ENCODE results near the gene FZD2. TPM values are rescaled to one million over a fixed set of nuclear protein-coding genes. Genes with fewer than 3 reads are reported as not detected.
"Not testable (repeated sequence)": the region's sequence is repeated elsewhere in the genome, so short reads cannot be mapped to it uniquely, and the experiment has no call there.

FZD2 gene
- total RNA-seq, 1 donor from 2014 or later = 0.57 TPM

DNA sequence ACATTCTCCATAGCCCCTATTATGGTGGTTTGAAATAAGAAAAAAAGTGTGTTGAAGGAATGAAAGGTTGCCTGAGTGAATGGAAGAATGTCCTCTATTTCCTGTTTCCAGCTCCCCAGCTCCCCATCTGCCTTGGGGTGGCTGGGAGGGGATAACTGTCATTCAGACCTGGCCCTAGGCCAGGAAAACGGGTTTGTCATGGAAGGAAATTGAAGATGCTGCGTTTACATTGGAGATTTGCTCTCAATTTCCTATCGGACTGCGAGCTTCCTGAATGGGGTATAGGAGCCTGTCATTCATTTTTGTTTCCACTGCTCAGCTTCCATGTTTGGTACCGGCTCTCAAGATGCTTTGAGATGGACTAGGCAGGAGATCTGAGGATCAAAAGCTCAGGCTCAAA lies 2.2 kb upstream of the FZD2 start:
- intact Hi-C loops (cut with micrococcal nuclease) = loop anchor here (5.0 kb wide), 1 partner anchor 102 kb away; the partner anchor contains the start of gene MEIOC
- H3K4me1 Mint-ChIP-seq (ENCODE audit: low read depth) = peaks cover 12% of the 10 kb centered on the region
- H3K36me3 Mint-ChIP-seq (ENCODE audit: low read depth) = peaks cover 2% of the 10 kb centered on the region
- no peaks in the 10 kb centered on the region for H3K9me3 Mint-ChIP-seq
- H3K27ac Mint-ChIP-seq = no peak overlapping the region
- peaks cover 57% of the 10 kb centered on the region for H3K27me3 Mint-ChIP-seq (ENCODE audit: low read depth)
- peak overlapping the region; percentile 5 for H3K4me3 Mint-ChIP-seq (ENCODE audit: low read depth)
- DNase-seq (ENCODE audit: low spot score) = no peak

DNA sequence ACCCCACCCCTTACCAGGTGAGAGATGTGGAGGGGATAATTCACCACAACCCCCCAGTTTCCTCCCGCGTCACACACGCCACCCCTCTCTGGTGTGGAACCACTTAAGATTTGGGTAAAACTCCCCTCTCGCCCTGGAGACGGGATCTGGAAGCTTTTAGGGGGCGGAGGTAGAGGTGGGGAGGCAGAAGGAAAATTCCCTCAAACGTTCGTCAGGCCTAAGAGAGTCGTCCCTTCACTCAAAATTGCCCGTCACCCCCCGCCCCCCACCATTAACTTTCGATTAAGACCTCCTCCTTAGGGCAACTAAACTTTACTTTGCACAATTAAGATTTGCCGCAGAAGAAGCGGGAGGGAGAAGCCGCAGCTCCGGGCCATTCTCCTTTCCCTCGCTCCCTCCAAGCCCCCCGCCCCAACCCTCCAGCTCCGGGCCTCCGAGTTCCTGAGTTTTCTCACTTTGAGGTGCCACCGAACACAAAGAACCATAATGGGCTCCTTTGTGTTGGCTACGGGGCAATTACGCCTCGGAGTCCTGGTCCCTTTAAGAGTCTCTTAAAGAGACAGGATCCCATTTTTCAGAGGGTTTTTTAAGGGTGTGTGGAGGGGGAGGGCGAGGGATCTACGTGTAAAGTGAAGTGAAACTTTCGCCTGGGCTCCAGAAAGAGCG lies 985 bp upstream of the FZD2 start:
- Mint-ChIP-seq H3K9me3 (no peaks in the 10 kb centered on the region), H3K27ac (no peak overlapping the region), H3K36me3 (ENCODE audit: low read depth) (peaks cover 2% of the 10 kb centered on the region), H3K27me3 (ENCODE audit: low read depth) (peaks cover 67% of the 10 kb centered on the region), H3K4me3 (ENCODE audit: low read depth) (peak overlapping the region; percentile 82), H3K4me1 (ENCODE audit: low read depth) (peaks cover 12% of the 10 kb centered on the region)
- intact Hi-C loops (cut with micrococcal nuclease) = loop anchor here (5.0 kb wide), 1 partner anchor 101 kb away; the partner anchor contains the start of gene MEIOC
- no peak for DNase-seq (ENCODE audit: low spot score)

DNA sequence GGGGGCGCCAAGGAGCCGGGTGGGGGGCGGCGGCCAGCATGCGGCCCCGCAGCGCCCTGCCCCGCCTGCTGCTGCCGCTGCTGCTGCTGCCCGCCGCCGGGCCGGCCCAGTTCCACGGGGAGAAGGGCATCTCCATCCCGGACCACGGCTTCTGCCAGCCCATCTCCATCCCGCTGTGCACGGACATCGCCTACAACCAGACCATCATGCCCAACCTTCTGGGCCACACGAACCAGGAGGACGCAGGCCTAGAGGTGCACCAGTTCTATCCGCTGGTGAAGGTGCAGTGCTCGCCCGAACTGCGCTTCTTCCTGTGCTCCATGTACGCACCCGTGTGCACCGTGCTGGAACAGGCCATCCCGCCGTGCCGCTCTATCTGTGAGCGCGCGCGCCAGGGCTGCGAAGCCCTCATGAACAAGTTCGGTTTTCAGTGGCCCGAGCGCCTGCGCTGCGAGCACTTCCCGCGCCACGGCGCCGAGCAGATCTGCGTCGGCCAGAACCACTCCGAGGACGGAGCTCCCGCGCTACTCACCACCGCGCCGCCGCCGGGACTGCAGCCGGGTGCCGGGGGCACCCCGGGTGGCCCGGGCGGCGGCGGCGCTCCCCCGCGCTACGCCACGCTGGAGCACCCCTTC lies 484 bp downstream of the FZD2 start:
- Mint-ChIP-seq H3K4me3 (ENCODE audit: low read depth) (peak overlapping the region; percentile 81), H3K27ac (peak overlapping the region; percentile 11), H3K4me1 (ENCODE audit: low read depth) (peaks cover 12% of the 10 kb centered on the region), H3K9me3 (no peaks in the 10 kb centered on the region), H3K27me3 (ENCODE audit: low read depth) (peaks cover 73% of the 10 kb centered on the region), H3K36me3 (ENCODE audit: low read depth) (peaks cover 2% of the 10 kb centered on the region)
- intact Hi-C loops (cut with micrococcal nuclease) = loop anchor here (5.0 kb wide), 1 partner anchor 100 kb away; the partner anchor contains the start of gene MEIOC
- peak; percentile 27 for DNase-seq (ENCODE audit: low spot score)

DNA sequence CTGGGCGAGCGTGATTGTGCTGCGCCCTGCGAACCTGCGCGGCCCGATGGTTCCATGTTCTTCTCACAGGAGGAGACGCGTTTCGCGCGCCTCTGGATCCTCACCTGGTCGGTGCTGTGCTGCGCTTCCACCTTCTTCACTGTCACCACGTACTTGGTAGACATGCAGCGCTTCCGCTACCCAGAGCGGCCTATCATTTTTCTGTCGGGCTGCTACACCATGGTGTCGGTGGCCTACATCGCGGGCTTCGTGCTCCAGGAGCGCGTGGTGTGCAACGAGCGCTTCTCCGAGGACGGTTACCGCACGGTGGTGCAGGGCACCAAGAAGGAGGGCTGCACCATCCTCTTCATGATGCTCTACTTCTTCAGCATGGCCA lies 1.0 kb downstream of the FZD2 start:
- intact Hi-C loops (cut with micrococcal nuclease) = loop anchor here (5.0 kb wide), 1 partner anchor 99 kb away; the partner anchor contains the start of gene MEIOC
- Mint-ChIP-seq H3K36me3 (ENCODE audit: low read depth) (peaks cover 2% of the 10 kb centered on the region), H3K4me3 (ENCODE audit: low read depth) (peak overlapping the region; percentile 74), H3K9me3 (no peaks in the 10 kb centered on the region), H3K27ac (no peak overlapping the region), H3K4me1 (ENCODE audit: low read depth) (peaks cover 12% of the 10 kb centered on the region), H3K27me3 (ENCODE audit: low read depth) (peaks cover 77% of the 10 kb centered on the region)
- no peak for DNase-seq (ENCODE audit: low spot score)

GRCh38 chr17:44558710-44559633 lies 1.7 kb downstream of the FZD2 start:
- Mint-ChIP-seq H3K36me3 (ENCODE audit: low read depth) (peaks cover 2% of the 10 kb centered on the region), H3K27me3 (ENCODE audit: low read depth) (peaks cover 75% of the 10 kb centered on the region), H3K27ac (no peak overlapping the region), H3K9me3 (no peaks in the 10 kb centered on the region), H3K4me1 (ENCODE audit: low read depth) (peaks cover 12% of the 10 kb centered on the region), H3K4me3 (ENCODE audit: low read depth) (peak overlapping the region; percentile 74)
- intact Hi-C loops (cut with micrococcal nuclease) = loop anchor here (5.0 kb wide), 1 partner anchor 98 kb away; the partner anchor contains the start of gene MEIOC
- DNase-seq (ENCODE audit: low spot score) = no peak

GRCh38 chr17:44559634-44560554 lies 2.6 kb downstream of the FZD2 start:
- H3K36me3 Mint-ChIP-seq (ENCODE audit: low read depth) = peaks cover 2% of the 10 kb centered on the region
- H3K27ac Mint-ChIP-seq = no peak overlapping the region
- H3K4me3 Mint-ChIP-seq (ENCODE audit: low read depth) = peak overlapping the region; percentile 30
- H3K27me3 Mint-ChIP-seq (ENCODE audit: low read depth) = peaks cover 72% of the 10 kb centered on the region
- DNase-seq (ENCODE audit: low spot score) = no peak
- H3K9me3 Mint-ChIP-seq = no peaks in the 10 kb centered on the region
- intact Hi-C loops (cut with micrococcal nuclease) = loop anchor here (5.0 kb wide), 1 partner anchor 97 kb away; the partner anchor contains the start of gene MEIOC
- H3K4me1 Mint-ChIP-seq (ENCODE audit: low read depth) = peaks cover 12% of the 10 kb centered on the region

GRCh38 chr17:44561237-44561623 lies 3.9 kb downstream of the FZD2 start:
- DNase-seq (ENCODE audit: low spot score) = no peak
- Mint-ChIP-seq H3K27ac (no peak overlapping the region), H3K9me3 (peaks cover 7% of the 10 kb centered on the region), H3K4me3 (ENCODE audit: low read depth) (no peak overlapping the region), H3K4me1 (ENCODE audit: low read depth) (peaks cover 10% of the 10 kb centered on the region), H3K27me3 (ENCODE audit: low read depth) (peaks cover 61% of the 10 kb centered on the region), H3K36me3 (ENCODE audit: low read depth) (peaks cover 2% of the 10 kb centered on the region)
- intact Hi-C loops (cut with micrococcal nuclease) = no loop called here

DNA sequence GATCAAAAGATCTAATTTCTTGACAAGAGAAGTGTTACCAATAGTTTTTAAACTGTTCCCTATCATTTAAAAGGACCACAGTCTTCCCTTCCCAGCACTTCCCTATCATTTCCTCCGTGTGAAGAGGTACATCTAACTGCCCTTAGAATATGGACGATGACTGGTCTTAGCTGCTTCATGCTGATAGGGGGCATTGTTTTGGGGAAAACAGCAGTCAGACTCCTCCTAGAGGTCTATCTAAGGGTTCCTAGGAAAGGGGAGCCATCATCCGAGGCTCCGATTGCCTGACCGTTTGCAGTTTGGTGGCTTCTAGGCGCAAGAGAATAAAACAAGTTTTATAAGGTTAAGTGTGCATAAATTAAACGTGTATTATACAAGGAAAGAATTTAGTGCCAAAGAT lies 7.1 kb downstream of the FZD2 start:
- Mint-ChIP-seq H3K27ac (no peak overlapping the region), H3K4me1 (ENCODE audit: low read depth) (no peaks in the 10 kb centered on the region), H3K9me3 (peaks cover 7% of the 10 kb centered on the region), H3K36me3 (ENCODE audit: low read depth) (no peaks in the 10 kb centered on the region), H3K27me3 (ENCODE audit: low read depth) (peaks cover 36% of the 10 kb centered on the region), H3K4me3 (ENCODE audit: low read depth) (no peak overlapping the region)
- intact Hi-C loops (cut with micrococcal nuclease) = no loop called here
- DNase-seq (ENCODE audit: low spot score) = no peak

GRCh38 chr17:44565866-44566443 lies 8.7 kb downstream of the FZD2 start:
- Mint-ChIP-seq H3K9me3 (peaks cover 7% of the 10 kb centered on the region), H3K27me3 (ENCODE audit: low read depth) (peaks cover 21% of the 10 kb centered on the region), H3K4me3 (ENCODE audit: low read depth) (no peak overlapping the region), H3K27ac (no peak overlapping the region), H3K36me3 (ENCODE audit: low read depth) (no peaks in the 10 kb centered on the region), H3K4me1 (ENCODE audit: low read depth) (no peaks in the 10 kb centered on the region)
- intact Hi-C loops (cut with micrococcal nuclease) = no loop called here
- no peak for DNase-seq (ENCODE audit: low spot score)

GRCh38 chr17:44568311-44568944 lies 11.1 kb downstream of the FZD2 start:
- H3K27me3 Mint-ChIP-seq (ENCODE audit: low read depth); H3K4me1 Mint-ChIP-seq (ENCODE audit: low read depth); H3K9me3 Mint-ChIP-seq; intact Hi-C loops (cut with micrococcal nuclease); H3K4me3 Mint-ChIP-seq (ENCODE audit: low read depth); H3K36me3 Mint-ChIP-seq (ENCODE audit: low read depth); H3K27ac Mint-ChIP-seq; DNase-seq (ENCODE audit: low spot score): not testable (repeated sequence)

Measured in activated T-helper 2 cell treated with anti-CD3 and anti-CD28 coated beads, Interferon-gamma antibody, Interleukin-2, Interleukin-4, amounts not matched to agents 10 μg/mL and 5 μg/mL and 100 μg/mL, durations not matched to agents 14 hours and 24 hours and 36 hours (primary cell).